Astrocyte of the cerebellum (primary cell): ENCODE results near the gene HCN3.

ENCODE experiments used
- DNase-seq: peaks from one replicate; pipeline ENCODE4 v3.0.0-alpha.2; 2011; ENCODE audit warnings: low read depth
- H3K4me3 ChIP-seq: 2 replicates; pipeline ENCODE4 v1.5.1; 2011; ENCODE audit warnings: mild to moderate bottlenecking, low read depth, low read length, moderate library complexity
- CTCF ChIP-seq: IDR thresholded peaks from 2 replicates; pipeline ENCODE4 v1.5.1; 2012; ENCODE audit warnings: low read length, low read depth, moderate library complexity, mild to moderate bottlenecking; ENCODE audit errors: missing control alignments
- in situ Hi-C: cut with HindIII; loops from 2 replicates; pipeline ENCODE4 v1.10.0; 2017; ENCODE audit warnings: low sequenced_read_pairs

HCN3 gene

GRCh38 chr1:155254714-155255242, 22.5 kb upstream of the HCN3 start:
- in situ Hi-C loops, result no loop called here
- H3K4me3 ChIP-seq, result peak overlapping the region; percentile 57
- DNase-seq, result no peak
- no peak for TF ChIP-seq CTCF

DNA sequence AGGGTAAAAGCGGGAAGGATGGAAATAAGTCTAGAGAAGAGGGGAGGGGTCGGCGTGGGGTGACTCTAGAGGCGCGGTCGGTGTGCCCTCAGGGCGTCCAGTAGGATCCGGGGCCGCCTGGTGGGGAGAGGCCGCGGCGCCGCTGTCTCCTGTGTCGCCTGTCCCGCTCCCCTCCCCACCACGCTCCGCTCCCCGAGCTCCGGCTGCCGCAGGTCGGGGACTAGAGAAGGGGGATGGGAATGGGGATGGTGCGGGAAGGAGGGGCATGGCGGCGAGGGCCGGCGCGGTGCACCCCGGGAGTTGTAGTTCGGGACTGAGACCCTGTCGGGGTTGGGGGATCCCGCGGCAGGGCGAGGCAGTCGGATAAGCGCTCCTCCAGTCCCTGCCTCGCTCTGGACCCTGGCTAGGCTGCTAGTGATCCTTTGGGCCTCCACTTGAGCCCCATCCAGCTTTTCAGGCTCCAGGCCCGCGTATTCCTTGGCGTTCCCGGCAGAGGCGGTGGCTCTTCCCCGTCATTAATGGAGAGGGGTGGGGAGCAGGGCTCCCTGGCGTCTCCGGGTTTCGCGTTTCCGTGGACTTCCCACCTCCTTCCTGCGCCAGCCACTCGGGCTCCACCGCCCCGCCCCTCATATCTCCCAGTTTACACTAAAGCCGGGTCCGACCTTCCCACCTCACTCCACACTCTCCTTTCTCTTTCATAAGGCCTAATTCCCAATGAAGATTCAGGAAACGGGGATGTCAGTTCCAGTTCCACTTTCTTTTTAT, 21.8 kb upstream of the HCN3 start, which contains the start of gene ENTREP3:
Gene ENTREP3, minus strand, starts transcription at position 241 of the 765 bp plus-strand sequence. CDS start 606 bp downstream, outside the sequence.
- H3K4me3 ChIP-seq, result peak within 1 kb of the TSS; percentile 57
- DNase-seq, result peak; percentile 29
- TF ChIP-seq CTCF, result no peak
- in situ Hi-C loops, result no loop called here

DNA sequence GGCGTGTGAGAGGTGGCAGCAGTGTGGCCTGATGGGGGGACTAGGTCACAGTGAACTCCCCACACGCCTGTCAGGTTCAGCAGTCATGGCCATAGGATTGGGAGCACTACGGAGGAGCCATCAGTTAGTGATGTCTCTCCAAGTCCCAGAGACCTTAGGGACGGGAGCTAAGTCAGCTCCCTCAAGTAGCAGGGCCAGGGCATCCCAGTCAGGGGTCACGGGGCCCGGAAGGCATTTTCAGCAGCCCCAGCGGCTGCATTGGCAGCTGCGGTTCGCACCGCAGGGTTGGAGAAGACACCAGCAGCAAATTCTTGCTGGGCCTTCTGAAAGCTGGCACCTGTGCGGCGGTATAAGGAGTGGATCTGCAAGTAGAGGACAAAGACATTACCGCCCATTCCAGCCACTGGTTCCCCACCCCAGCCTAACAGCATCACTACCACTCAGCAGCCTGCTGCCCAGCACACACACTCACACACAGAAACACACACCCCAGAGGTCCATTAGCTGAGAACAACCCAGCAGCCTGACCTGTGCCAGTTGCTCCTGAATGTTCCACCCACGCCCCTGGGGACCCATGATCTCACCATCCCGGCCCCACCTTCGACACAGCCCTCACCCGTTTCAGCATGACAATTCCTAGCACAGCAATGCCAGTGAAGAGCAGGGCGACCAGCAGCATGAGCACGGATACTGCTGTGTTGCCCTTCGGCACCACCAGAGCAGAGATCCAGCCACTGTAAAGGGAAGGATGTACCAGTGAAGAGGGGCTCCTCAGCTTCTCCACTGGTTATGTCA, 21.0 kb upstream of the HCN3 start:
- in situ Hi-C loops, result no loop called here
- no peak for DNase-seq
- peak overlapping the region; percentile 57 for H3K4me3 ChIP-seq

GRCh38 chr1:155260276-155260675, 17.0 kb upstream of the HCN3 start:
- H3K4me3 ChIP-seq, result no peak overlapping the region
- no peak for DNase-seq
- no peak for TF ChIP-seq CTCF
- in situ Hi-C loops, result no loop called here

More for the DNA sequence above, 21.0 kb upstream of the HCN3 start:
- TF ChIP-seq CTCF, result no peak

DNA sequence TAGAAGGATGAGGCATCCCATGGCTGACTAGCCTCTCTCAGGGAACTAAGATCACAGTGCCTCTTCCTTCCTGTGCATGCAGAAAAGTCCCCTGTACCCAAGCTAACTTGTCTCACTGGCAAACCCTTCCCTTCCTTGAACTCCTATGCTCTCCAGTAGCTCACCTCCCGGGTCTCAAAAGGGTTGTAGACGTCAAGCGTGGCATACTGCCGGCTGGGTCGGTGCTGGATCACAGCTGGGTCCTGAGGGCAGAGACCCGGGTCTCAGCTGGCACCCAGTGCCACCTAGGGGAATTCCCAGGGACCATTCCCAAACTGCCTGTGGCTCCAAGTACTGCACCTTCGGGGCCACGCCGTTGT, 15.8 kb upstream of the HCN3 start:
- peak overlapping the region; percentile 93 for H3K4me3 ChIP-seq
- TF ChIP-seq CTCF, result no peak
- in situ Hi-C loops, result no loop called here
- DNase-seq, result no peak

DNA sequence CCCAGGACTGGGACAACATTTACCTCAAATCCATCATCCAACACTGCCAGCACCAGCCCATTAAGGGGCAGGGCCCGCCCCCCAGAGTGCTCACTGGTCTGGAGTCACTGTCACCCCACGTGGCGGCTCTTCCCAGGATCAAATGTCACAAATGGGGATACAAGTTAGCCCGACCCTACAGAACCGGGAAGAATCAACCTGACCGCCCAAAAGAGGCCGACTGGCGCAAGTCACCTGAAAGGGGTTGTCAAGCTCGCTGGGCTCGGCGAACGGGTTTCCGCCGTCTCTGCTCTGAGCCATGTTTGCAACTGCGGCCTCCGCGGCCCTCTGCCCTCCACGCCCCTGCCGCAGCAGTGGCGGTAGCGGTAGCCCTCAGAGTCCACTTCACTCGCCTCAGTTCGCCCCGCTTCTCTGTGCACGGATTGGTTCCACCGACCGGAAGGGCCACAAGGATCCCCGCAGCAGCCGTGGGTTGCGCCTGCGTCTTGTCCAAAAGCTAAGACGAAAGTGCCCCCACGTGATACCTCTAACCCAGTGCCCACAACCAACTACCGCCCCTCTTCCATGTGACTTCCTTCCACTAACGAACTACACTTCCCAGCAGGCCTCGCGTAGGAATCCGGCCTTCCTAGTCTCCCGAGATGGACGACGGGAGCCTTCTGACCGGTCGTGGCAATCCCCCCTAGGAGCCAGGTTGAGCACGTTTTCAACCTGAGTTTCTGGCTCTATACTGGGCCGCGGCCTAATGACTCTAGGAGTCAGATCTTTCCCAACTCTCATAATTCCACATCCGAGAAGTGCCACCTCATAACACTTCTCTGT, 15.2 kb upstream of the HCN3 start, which contains the start of gene SCAMP3:
Gene SCAMP3, minus strand, starts transcription at position 509 of the 822 bp plus-strand sequence. Its CDS starts 209 bp downstream, at position 300.
- TF ChIP-seq CTCF, result no peak
- H3K4me3 ChIP-seq, result peak within 1 kb of the TSS; percentile 93
- peak; percentile 98 for DNase-seq
- in situ Hi-C loops, result no loop called here
